Fibroblast of villous mesenchyme (primary cell): Measurements from ENCODE around the gene HS3ST3A1. TPM values are rescaled to one million over a fixed set of nuclear protein-coding genes. Genes with fewer than 3 reads are reported as not detected.

ENCODE experiments used
- DNase-seq: peaks from one replicate; pipeline ENCODE4 v3.0.0-alpha.2; 2010; ENCODE audit warnings: low read depth
- H3K4me3 ChIP-seq: 2 replicates; pipeline ENCODE4 v1.5.1; 2011; ENCODE audit warnings: low read depth, mild to moderate bottlenecking, low read length
- total RNA-seq: library from RNA; depleted of rRNA; stranded (reverse); fragments of >200 nt; gene quantifications from 2 replicates; pipeline ENCODE4 v1.2.3, GENCODE V29; 2012
- TF ChIP-seq, protein P1 (sequence below): IDR thresholded peaks from 2 replicates; pipeline ENCODE4 v1.5.1; 2012; ENCODE audit warnings: low read depth, mild to moderate bottlenecking, low read length; ENCODE audit not compliant: insufficient read depth

HS3ST3A1 gene
- total RNA-seq, 1 donor = 13.8 TPM

GRCh38 chr17:13568582-13569397 lies 32.9 kb downstream of the HS3ST3A1 start:
- TF ChIP-seq, protein P1, sequence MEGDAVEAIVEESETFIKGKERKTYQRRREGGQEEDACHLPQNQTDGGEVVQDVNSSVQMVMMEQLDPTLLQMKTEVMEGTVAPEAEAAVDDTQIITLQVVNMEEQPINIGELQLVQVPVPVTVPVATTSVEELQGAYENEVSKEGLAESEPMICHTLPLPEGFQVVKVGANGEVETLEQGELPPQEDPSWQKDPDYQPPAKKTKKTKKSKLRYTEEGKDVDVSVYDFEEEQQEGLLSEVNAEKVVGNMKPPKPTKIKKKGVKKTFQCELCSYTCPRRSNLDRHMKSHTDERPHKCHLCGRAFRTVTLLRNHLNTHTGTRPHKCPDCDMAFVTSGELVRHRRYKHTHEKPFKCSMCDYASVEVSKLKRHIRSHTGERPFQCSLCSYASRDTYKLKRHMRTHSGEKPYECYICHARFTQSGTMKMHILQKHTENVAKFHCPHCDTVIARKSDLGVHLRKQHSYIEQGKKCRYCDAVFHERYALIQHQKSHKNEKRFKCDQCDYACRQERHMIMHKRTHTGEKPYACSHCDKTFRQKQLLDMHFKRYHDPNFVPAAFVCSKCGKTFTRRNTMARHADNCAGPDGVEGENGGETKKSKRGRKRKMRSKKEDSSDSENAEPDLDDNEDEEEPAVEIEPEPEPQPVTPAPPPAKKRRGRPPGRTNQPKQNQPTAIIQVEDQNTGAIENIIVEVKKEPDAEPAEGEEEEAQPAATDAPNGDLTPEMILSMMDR = no peak
- no peak overlapping the region for H3K4me3 ChIP-seq
- no peak for DNase-seq

GRCh38 chr17:13563866-13564265 lies 37.9 kb downstream of the HS3ST3A1 start:
- peak; percentile 75 for DNase-seq
- H3K4me3 ChIP-seq = no peak overlapping the region
- TF ChIP-seq, protein P1 = no peak

- H3K4me3 ChIP-seq = no peak overlapping the region
- TF ChIP-seq, protein P1 = no peak
- peak; percentile 93 for DNase-seq
Observed at GRCh38 chr17:13562271-13562800, 39.4 kb downstream of the HS3ST3A1 start.

DNA sequence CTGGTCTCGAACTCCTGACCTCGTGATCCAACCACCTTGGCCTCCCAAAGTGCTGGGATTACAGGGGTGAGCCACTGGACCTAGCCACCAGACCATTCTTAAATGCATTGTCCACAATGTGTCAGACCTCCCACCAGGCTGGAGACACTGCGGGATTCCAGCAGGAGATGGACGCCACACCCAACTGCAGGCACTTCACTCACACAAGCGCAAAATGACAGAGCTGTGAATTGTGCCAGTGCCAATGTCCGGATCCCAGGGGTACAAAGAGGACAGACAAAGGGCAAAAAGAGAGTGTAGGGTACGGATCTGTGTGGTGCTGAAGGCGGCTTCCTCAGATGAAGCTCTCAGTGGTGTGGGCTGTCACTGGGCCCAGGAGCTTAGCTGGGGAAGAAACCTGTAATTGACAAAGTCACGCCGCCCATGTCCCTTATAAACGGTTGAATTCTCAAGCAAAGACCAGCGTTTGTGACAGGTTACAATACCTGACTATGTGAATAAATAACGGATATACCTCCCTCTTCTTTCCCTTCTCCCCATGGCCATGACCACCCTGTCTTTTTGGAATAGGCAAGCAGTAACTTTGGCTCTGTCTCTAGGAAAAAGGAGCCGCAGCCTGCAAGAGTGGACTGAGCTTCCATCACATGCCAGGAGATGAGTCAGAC lies 40.0 kb downstream of the HS3ST3A1 start:
- no peak overlapping the region for H3K4me3 ChIP-seq
- TF ChIP-seq, protein P1 = no peak
- no peak for DNase-seq

DNA sequence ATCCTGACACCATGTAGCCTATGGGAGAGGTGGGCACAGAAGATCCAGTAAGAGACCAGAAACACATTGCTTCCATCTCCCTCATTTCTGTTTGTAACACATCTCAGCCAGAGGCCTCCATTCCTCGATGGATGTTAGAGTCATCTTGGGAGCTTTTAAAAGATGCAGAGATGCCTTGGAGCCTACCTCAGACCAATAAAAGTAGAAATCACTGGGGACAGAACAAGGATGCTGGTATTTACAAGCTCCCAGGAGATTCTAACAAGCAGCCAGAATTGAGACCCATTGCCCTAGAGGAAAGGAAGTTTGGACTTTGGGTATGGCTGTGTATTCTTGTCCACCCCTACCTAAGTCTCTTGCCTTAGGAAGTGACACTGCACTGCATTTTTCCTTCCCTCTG lies 40.8 kb downstream of the HS3ST3A1 start:
- TF ChIP-seq, protein P1 = no peak
- H3K4me3 ChIP-seq = no peak overlapping the region
- no peak for DNase-seq

DNA sequence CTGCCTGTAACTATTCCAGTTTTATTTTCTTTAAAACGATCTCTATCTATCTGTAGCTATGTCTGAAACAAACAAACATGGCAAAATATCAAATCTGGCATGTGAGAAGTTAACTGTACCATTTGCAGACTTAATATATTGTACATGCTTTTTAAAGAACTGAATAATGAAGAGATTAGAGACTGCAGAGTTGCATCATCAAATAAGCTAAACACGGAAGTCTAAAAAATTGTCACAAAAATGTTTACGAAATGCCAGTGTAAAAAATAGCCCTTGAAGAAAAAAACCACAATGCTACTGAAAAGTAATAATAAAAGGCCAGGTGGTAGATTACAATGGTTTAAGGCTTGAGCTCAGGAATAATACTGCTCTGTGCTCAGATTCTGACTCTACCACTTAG lies 43.1 kb downstream of the HS3ST3A1 start:
- no peak for DNase-seq
- TF ChIP-seq, protein P1 = no peak
- H3K4me3 ChIP-seq = no peak overlapping the region
